SJCRH30 (cell line): Measurements from ENCODE around the gene POU6F2. TPM values are rescaled to one million over a fixed set of nuclear protein-coding genes. Genes with fewer than 3 reads are reported as not detected.

Experiments used
- DNase-seq, 2 experiments: peaks; one replicate each; pipeline ENCODE4 v3.0.0-alpha.2; 2015 to 2020
- H3K27ac ChIP-seq: fragments of 250-450 bp; sonication (Bioruptor Pico); 2 replicates; pipeline ENCODE4 v1.5.1; 2020; ENCODE audit warnings: mild to moderate bottlenecking, moderate library complexity
- H3K27me3 ChIP-seq: fragments of 250-450 bp; sonication (Bioruptor Pico); 2 replicates; pipeline ENCODE4 v1.5.1; 2020; ENCODE audit warnings: mild to moderate bottlenecking, moderate library complexity
- H3K36me3 ChIP-seq: fragments of 250-450 bp; sonication (Bioruptor Pico); 2 replicates; pipeline ENCODE4 v1.5.1; 2020; ENCODE audit warnings: mild to moderate bottlenecking, moderate library complexity
- H3K4me1 ChIP-seq: fragments of 250-450 bp; sonication (Bioruptor Pico); 2 replicates; pipeline ENCODE4 v1.5.1; 2020; ENCODE audit warnings: mild to moderate bottlenecking, moderate library complexity
- H3K4me3 ChIP-seq: fragments of 250-450 bp; sonication (Bioruptor Pico); 2 replicates; pipeline ENCODE4 v1.5.1; 2020; ENCODE audit warnings: mild to moderate bottlenecking, moderate library complexity
- H3K9me3 ChIP-seq: fragments of 250-450 bp; sonication (Bioruptor Pico); replicated peaks from 2 replicates; pipeline ENCODE4 v1.5.1; 2020; ENCODE audit warnings: mild to moderate bottlenecking, moderate library complexity
- total RNA-seq: library from RNA; depleted of rRNA; stranded (reverse); fragments of >200 nt; shearing (Covaris generic); gene quantifications from 2 replicates; pipeline ENCODE4 v1.2.3, GENCODE V29; 2014

Gene POU6F2
- total RNA-seq, 1 experiment from 2014 or later, result not detected

DNA sequence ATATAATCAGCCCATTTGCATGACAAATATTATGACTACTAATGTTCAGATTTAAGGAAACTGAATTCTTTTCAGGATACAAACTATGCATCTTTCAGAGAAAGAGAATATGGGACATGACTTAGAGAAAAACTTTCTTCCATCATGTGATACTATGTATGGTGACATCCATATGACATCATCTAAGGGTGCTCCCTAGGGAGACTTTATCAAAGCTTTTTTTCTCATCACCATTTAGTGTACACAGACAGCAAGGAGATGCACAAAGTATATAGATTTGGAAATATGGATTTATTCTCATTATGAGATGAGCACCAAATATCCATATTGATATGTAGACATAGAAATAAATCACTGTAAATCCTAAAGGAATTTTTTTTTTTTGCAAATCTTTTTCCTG is 424.3 kb downstream of the POU6F2 start:
- Histone ChIP-seq H3K27ac (no peak overlapping the region), H3K36me3 (no peaks in the 10 kb centered on the region), H3K4me3 (no peak overlapping the region), H3K9me3 (no peaks in the 10 kb centered on the region), H3K27me3 (peaks cover 5% of the 10 kb centered on the region; the same call in 1 of the 2 replicates), H3K4me1 (no peaks in the 10 kb centered on the region)
- no peak for DNase-seq

DNA sequence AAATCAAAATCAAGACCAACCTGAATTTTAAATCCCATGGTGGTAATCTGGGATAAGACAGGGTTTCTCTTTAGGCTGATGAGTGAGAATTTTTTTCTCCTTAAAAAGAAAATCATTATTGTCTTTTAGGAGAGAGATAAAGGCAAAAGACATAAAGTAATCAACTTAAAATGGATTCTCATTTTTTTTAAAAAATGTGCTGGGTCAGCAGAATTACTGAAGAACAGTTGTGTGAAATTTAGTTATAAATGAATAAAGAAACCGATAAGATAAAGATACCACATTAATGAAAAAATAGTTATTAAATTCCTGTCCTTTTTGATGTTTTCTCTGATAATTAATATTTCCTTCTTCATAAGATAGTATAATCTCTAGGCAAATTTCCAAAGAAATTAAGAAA is 427.2 kb downstream of the POU6F2 start:
- Histone ChIP-seq H3K36me3 (no peaks in the 10 kb centered on the region), H3K4me3 (no peak overlapping the region), H3K27ac (no peak overlapping the region), H3K9me3 (no peaks in the 10 kb centered on the region), H3K4me1 (no peaks in the 10 kb centered on the region), H3K27me3 (no peaks in the 10 kb centered on the region)
- no peak for DNase-seq

DNA sequence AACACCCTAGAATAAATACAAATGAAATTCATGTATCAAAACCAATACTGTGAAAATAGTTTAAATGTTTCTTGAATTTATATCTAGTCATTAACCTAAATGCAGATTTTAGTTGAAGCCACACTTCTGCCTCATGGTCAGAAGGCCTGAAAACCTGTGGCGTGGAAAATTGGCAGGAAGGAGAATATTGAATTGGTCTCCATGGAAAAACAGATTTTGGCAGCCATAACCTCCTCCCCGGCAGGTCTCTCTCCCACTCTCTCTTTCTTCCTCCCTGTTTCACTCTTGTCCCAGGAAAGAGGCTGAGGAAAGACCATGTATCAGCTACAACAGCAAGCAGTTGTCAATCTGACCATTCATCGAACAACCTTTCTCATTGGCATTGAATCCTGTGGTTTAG is 427.9 kb downstream of the POU6F2 start:
- no peak overlapping the region for H3K4me3 ChIP-seq
- H3K27ac ChIP-seq, result no peak overlapping the region
- H3K27me3 ChIP-seq, result no peaks in the 10 kb centered on the region
- no peak for DNase-seq
- no peaks in the 10 kb centered on the region for H3K9me3 ChIP-seq
- no peaks in the 10 kb centered on the region for H3K36me3 ChIP-seq
- no peaks in the 10 kb centered on the region for H3K4me1 ChIP-seq

DNA sequence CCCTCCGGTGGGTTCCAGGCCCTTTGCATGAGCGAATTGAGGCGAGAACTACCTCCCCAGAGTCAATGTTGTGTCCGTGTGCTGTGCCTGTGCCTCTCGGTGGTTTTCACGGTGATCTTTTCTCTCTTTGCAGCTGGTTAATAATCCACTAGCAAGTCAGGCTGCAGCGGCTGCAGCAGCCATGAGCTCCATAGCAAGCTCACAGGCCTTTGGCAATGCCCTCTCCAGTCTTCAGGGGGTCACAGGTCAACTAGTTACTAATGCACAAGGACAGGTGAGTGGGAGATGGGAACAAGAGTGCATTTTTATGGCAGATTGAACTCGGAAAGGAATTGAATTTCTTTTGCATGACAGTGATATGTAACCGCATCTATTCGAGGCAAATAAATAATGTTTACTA is 428.8 kb downstream of the POU6F2 start:
- Histone ChIP-seq H3K4me1 (no peaks in the 10 kb centered on the region), H3K27me3 (no peaks in the 10 kb centered on the region), H3K27ac (no peak overlapping the region), H3K9me3 (no peaks in the 10 kb centered on the region), H3K36me3 (no peaks in the 10 kb centered on the region), H3K4me3 (no peak overlapping the region)
- no peak for DNase-seq

DNA sequence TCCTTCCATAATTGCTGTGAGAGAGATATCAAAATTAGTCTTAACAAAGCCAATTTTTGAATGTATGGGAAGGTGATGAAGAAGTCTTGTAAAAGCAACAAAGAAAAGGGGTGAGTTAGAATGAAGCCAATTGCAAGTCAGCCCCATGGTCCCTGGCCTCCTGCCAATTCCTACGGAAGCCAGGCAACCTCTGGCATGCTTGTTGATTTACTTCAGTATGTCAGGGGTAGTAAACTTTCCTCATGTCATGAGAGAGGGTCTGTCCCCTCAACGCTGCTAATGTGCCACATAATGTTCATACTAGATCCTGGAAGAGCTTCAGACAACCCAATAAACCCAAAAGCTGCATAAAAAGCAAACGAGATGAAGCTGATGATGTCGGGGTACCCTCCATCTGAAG is 429.4 kb downstream of the POU6F2 start:
- H3K4me3 ChIP-seq, result no peak overlapping the region
- no peak overlapping the region for H3K27ac ChIP-seq
- DNase-seq, result peak; percentile 12 to 32
- no peaks in the 10 kb centered on the region for H3K27me3 ChIP-seq
- H3K36me3 ChIP-seq, result no peaks in the 10 kb centered on the region
- H3K9me3 ChIP-seq, result no peaks in the 10 kb centered on the region
- H3K4me1 ChIP-seq, result no peaks in the 10 kb centered on the region

DNA sequence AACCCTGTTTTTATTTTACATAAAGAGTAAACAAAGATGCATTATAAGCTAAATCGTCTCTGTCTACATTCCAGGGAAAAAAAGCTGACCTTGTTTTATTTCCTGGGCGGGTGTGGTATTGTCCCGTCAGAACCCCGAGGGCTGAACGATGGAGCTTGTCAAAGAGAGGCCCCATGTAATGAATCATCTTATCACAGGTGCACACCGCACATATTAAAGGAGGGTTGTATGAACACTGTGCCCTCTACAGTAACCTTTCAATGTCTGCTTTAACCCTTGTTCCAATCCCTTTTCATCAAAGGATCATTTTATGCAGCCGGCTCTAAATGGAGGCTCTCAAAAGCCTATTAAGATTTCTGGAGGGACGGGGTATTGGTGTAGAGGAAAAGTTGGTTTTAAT is 430.0 kb downstream of the POU6F2 start:
- Histone ChIP-seq H3K4me3 (no peak overlapping the region), H3K36me3 (no peaks in the 10 kb centered on the region), H3K9me3 (no peaks in the 10 kb centered on the region), H3K27me3 (no peaks in the 10 kb centered on the region), H3K27ac (no peak overlapping the region), H3K4me1 (no peaks in the 10 kb centered on the region)
- no peak for DNase-seq

DNA sequence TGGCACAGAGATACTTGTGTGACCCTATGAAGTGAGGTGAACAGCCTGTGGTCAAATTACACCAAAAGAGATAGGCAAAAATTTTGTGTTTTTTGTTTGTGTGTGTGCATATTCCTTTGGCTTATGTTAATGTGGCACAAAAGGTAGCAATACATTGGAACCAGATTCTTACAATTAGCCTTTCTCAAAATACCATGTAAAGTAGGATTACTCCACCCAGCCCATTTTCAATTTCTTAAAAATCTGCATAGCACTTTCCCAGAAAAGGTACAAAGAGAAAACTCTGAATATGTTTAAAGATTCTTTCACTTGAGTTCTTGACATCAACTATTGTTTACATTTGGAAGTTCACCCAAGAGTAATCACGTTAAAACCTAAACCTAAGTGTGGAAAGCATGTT is 431.2 kb downstream of the POU6F2 start:
- no peaks in the 10 kb centered on the region for H3K36me3 ChIP-seq
- H3K4me1 ChIP-seq, result no peaks in the 10 kb centered on the region
- H3K27ac ChIP-seq, result no peak overlapping the region
- no peaks in the 10 kb centered on the region for H3K27me3 ChIP-seq
- no peaks in the 10 kb centered on the region for H3K9me3 ChIP-seq
- no peak for DNase-seq
- H3K4me3 ChIP-seq, result no peak overlapping the region

DNA sequence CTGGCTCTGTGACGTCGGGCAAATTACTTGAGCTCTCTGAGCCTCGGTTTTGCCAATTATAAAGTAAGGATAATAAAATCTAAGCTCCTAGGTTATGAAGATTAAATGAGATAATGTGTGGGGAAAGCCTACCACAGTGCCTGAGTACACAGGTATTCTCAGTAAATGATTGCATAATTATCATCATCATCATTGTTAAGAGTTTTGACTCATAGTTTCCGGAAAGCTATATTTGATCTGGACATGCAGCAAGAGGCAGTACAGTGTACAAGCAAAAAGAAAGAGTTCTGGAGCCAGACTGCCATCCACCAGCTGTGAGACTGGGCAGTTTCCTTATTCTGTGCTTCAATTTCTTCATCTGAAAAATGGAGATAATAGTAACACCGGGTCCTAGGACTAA is 432.9 kb downstream of the POU6F2 start:
- H3K27ac ChIP-seq, result no peak overlapping the region
- H3K27me3 ChIP-seq, result no peaks in the 10 kb centered on the region
- no peaks in the 10 kb centered on the region for H3K9me3 ChIP-seq
- no peak overlapping the region for H3K4me3 ChIP-seq
- no peak for DNase-seq
- H3K36me3 ChIP-seq, result no peaks in the 10 kb centered on the region
- no peaks in the 10 kb centered on the region for H3K4me1 ChIP-seq

DNA sequence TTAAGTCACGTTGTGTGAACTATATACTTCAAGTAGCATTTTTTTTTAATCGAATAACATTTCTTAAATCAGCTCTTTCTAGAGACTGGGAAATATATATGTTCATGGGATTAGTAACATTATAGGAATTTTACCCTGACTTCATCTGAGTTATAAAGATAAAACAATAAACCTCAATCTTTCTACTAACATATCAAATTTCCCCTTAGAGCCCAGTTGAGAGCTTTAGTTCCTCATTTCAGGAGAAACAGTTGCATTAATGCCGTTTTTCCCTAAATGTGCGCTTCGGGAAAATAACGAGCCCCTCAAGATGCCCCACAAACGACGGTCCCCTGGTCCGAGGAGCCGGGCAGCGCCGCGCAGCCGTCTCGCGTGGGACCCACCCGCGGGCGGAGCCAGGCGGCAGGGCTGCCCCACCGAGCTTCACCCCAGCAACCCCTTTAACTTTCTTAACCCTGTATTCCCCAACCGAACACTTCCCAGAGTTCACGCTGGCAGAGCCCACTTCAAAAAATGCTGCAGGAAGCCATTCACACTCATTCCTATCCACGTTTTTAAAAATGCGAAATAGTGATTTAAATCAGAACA is 436.0 kb downstream of the POU6F2 start:
- Histone ChIP-seq H3K27me3 (no peaks in the 10 kb centered on the region), H3K36me3 (no peaks in the 10 kb centered on the region), H3K27ac (no peak overlapping the region), H3K4me1 (no peaks in the 10 kb centered on the region), H3K4me3 (peak overlapping the region; percentile 57), H3K9me3 (no peaks in the 10 kb centered on the region)
- no peak for DNase-seq

DNA sequence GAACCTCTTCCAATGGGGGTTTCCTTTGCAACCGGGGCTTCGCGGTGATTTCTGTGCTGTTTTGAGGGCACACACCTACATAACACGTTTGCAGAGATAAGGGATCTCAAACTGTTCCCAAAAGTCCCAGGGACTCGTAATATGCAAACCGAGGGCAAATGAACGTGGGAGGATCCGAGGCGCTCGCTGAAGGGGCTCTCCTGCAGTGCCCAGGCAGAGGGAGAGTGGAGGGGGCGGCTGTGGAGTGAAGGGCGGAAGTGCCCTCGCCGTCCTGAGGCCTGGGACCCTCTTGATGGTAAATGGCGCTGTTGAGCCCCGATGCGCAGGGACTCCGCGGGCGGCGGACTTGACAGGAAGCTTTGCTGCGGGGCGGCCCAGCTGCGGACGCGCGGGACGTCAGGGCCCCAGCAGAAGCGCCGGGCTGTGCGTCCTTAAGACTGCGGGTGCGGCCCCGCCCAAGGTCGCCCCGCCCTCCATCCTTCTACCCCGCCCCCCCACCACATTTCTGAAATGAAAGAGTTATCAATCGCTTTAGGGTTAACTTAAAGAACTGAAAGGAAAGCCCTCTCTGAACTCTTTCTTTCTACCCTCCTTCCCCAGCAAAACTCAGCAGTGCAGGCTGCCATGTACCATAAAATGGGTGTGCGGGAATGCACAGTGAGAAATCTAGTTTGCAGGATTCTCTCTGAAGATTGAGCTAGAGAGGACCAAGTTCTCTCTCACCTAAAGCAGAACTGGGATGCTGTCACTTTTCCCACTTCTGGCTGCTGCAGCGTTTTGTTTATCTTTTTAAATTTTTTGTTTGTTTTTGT is 436.7 kb downstream of the POU6F2 start:
- no peaks in the 10 kb centered on the region for H3K9me3 ChIP-seq
- H3K27me3 ChIP-seq, result no peaks in the 10 kb centered on the region
- H3K4me1 ChIP-seq, result no peaks in the 10 kb centered on the region
- peak overlapping the region; percentile 57 for H3K4me3 ChIP-seq
- peak; percentile 69 to 73 for DNase-seq
- H3K27ac ChIP-seq, result no peak overlapping the region
- no peaks in the 10 kb centered on the region for H3K36me3 ChIP-seq

DNA sequence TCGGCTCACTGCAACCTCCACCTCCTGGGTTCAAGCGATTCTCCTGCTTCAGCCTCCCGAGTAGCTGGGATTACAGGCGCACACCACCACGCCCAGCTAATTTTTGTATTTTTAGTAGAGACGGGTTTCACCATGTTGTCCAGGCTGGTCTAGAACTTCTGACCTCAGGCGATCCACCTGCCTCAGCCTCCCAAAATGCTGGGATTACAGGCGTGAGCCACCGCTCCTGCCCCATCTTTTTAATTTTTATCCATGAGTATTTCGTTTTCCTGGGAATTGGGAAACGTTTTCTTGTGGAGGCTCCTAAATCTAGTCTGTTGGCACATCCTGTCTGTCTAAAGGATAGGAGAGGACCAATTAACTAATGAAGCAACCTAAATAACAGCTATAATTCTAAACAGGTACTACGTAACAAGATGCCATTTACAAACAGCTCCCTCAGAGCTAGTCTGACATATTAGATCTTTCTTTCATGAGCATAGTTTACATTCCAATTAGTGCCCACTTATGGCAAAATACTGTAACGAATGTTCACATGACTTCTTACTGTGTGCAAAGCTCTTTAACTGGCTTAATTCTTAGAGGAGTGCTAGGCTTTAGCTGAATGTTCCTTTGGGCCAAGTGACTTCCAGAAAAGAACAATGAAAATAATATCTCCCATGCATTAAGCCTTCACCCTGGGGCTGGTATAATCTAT is 437.5 kb downstream of the POU6F2 start:
- Histone ChIP-seq H3K27me3 (no peaks in the 10 kb centered on the region), H3K27ac (no peak overlapping the region), H3K9me3 (no peaks in the 10 kb centered on the region), H3K4me1 (no peaks in the 10 kb centered on the region), H3K36me3 (no peaks in the 10 kb centered on the region), H3K4me3 (no peak overlapping the region)
- no peak for DNase-seq

DNA sequence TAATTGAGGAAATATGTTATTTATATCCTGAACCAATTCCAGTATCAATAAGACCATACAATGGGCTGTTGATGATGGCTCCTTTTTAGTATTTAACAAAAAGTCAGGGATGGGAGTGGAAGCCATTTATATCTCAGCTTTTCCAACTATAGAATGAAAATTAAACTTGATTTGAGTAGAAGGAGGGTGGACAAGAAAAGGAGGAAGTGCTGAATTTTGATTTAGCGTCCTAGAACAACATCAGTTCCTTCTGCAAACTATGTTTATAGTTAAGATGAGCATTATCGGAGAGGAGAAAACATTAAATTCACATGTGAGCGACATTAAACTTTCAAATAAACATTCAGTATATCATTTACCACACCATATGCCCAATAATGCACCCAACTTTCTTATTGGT is 439.2 kb downstream of the POU6F2 start:
- Histone ChIP-seq H3K27ac (no peak overlapping the region), H3K27me3 (no peaks in the 10 kb centered on the region), H3K36me3 (no peaks in the 10 kb centered on the region), H3K9me3 (no peaks in the 10 kb centered on the region), H3K4me1 (peaks cover 8% of the 10 kb centered on the region), H3K4me3 (no peak overlapping the region)
- no peak for DNase-seq

DNA sequence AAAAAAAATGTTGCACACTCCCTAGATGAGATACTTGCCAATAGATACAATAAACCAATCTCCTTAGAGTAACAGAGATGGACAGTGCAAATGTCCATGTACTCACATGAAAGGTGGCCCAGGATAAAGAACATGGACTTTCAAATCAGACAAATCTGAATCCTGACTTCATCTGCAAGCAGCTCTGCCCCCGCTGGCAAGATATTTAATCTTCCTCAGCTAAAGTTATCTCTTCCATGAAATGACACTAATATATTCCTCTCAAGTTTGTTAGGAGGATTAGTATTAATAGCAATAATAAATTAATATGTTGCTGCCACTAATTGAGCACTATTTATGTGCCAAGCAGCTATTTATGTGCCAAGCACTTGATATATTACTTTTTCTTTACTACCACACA is 439.9 kb downstream of the POU6F2 start:
- H3K9me3 ChIP-seq, result no peaks in the 10 kb centered on the region
- no peak overlapping the region for H3K4me3 ChIP-seq
- H3K27ac ChIP-seq, result no peak overlapping the region
- DNase-seq, result no peak
- H3K36me3 ChIP-seq, result no peaks in the 10 kb centered on the region
- peaks cover 10% of the 10 kb centered on the region for H3K4me1 ChIP-seq
- no peaks in the 10 kb centered on the region for H3K27me3 ChIP-seq

DNA sequence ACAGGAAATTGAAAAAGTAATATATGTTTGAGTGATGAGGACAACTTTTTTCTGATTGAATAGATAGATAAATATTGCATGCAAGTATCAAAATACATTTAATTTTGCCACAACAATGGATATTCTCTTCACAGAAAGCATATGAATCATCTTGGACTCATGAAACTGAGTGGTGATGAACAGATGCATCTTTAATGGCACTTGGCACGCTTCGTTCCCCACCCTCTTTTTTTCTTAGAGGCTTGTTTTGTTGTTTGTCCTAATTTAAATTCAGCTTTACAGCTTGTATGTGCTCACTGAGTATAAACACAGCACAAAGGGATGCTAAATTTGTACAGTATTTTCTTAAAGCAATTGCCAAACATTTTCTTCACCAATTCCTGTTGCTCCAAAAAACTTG is 443.5 kb downstream of the POU6F2 start:
- Histone ChIP-seq H3K36me3 (no peaks in the 10 kb centered on the region), H3K4me3 (no peak overlapping the region), H3K27me3 (no peaks in the 10 kb centered on the region), H3K27ac (no peak overlapping the region), H3K9me3 (no peaks in the 10 kb centered on the region), H3K4me1 (peaks cover 10% of the 10 kb centered on the region)
- DNase-seq, result no peak

DNA sequence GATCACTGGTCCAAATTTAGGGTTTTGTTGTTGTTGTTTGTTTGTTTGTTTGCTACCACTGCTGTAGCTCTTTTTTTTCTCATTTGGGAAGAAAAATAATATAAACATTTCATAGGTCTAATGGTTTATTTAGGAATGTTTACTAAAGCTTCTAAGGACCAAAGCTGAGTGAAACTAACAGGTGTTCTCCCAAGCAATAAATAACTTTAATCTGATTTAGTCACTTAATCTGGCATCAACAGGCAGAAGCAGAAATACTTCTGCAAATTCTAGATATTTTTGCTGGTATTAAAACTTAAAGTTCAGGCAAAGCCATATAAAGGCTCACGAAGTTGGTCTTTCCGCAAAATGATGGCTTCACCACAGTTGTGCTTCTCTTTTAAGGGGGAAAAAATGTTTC is 444.0 kb downstream of the POU6F2 start:
- H3K27ac ChIP-seq, result no peak overlapping the region
- H3K4me3 ChIP-seq, result no peak overlapping the region
- H3K36me3 ChIP-seq, result no peaks in the 10 kb centered on the region
- no peaks in the 10 kb centered on the region for H3K9me3 ChIP-seq
- no peak for DNase-seq
- H3K4me1 ChIP-seq, result peaks cover 10% of the 10 kb centered on the region
- H3K27me3 ChIP-seq, result no peaks in the 10 kb centered on the region
